OCI-LY3 (cell line): ENCODE measurements around the gene EIF2AK3.

Experiments used
- EZH2phosphoT487 ChIP-seq: fragments of 200-600 bp; shearing (Covaris generic); IDR thresholded peaks from 2 replicates; pipeline ENCODE4 v1.6.1; 2018; ENCODE audit warnings: antibody characterized with exemption, mixed run types, low read depth
- TF ChIP-seq, protein P1 (sequence below): fragments of 200-600, 300-600 bp; sonication (generic); IDR thresholded peaks from 2 replicates; pipeline ENCODE4 v1.5.1; 2014; ENCODE audit warnings: antibody characterized with exemption, low read length, low read depth

DNA sequence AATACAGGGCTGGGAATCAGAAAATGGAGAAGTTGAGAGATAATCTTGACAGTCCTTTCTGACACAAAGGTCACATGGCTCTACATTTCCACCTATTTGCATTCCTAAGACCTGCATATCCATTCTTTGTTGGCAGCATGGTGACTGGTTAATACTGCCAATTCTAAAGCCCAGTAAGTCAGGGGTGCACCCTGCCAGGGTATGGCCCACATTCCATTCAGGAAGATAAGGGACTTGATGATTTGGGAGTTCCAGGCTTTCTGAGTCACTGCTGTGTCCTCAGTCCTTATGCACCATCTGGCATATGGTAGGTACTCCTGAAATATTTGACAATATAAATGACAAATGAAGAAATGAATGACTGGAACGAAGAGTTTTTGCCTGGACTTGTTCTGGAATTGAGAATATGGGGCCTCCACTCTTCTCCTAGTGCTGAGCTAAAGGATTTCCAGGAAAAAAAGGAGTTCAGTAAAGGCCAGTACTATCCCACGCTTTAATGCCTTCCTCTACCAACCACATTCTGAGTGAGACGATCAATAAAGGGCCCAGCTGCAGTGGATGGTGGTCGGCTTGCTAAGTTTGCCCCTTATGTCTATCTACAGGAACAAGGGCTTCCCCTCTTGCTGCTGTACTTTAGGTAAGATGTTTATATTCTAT lies 31.7 kb upstream of the EIF2AK3 start:
- TF ChIP-seq, protein P1, sequence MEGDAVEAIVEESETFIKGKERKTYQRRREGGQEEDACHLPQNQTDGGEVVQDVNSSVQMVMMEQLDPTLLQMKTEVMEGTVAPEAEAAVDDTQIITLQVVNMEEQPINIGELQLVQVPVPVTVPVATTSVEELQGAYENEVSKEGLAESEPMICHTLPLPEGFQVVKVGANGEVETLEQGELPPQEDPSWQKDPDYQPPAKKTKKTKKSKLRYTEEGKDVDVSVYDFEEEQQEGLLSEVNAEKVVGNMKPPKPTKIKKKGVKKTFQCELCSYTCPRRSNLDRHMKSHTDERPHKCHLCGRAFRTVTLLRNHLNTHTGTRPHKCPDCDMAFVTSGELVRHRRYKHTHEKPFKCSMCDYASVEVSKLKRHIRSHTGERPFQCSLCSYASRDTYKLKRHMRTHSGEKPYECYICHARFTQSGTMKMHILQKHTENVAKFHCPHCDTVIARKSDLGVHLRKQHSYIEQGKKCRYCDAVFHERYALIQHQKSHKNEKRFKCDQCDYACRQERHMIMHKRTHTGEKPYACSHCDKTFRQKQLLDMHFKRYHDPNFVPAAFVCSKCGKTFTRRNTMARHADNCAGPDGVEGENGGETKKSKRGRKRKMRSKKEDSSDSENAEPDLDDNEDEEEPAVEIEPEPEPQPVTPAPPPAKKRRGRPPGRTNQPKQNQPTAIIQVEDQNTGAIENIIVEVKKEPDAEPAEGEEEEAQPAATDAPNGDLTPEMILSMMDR: no peak
- TF ChIP-seq EZH2phosphoT487: no peak
